Breast epithelium (tissue), 3 donors: ENCODE results near the gene HEY2.
A peak's percentile ranks its signal among the peaks of the same experiment; 100 is the strongest.

Source experiments
- POLR2A ChIP-seq: fragments of 450-650 bp; IDR thresholded peaks from one replicate; pipeline ENCODE4 v1.6.1; 2016; ENCODE audit warnings: antibody characterized with exemption, mild to moderate bottlenecking, moderate library complexity
- POLR2AphosphoS5 ChIP-seq, 3 donors: sonication (generic); formaldehyde crosslinking; IDR thresholded peaks; one replicate each; pipeline ENCODE4 v1.6.1; 2017; ENCODE audit warnings: antibody characterized with exemption in 3 of 3
- TF ChIP-seq, protein P1 (sequence below), 3 donors: fragments of 450-650 bp; IDR thresholded peaks; one replicate each; pipeline ENCODE4 v1.5.1; 2016 to 2017; ENCODE audit warnings: antibody characterized with exemption in 3 of 3, mild to moderate bottlenecking in 3 of 3, moderate library complexity in 3 of 3

DNA sequence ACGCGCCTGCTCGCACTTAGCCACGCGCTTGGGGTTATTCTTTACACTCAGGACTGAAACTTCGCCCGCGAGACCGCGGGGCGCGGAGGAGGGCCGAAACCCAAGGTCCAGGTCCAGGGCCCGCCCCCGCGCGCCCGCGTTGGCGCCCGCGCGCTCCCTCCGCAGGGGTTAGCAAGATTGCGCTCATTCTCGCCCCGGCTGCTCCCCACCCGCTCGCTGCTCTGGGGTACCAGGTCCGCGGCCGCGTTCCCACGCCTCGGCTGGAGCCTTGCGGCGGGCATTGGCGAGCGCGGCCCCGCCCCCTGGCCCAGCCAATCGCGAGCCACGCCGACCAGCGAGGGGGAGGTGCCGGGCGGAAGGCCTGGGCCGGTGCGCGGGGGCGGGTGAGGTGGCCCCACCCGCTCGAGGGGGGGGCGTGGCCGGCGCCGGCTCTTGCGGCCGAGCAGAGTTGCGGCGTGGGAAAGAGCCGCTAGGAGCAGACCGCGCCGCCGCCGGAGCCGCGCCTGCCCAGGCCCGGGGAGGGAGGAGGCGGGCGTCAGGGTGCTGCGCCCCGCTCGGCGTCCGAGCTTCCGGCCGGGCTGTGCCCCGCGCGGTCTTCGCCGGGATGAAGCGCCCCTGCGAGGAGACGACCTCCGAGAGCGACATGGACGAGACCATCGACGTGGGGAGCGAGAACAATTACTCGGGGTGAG lies at the start of gene HEY2:
- TF ChIP-seq, protein P1, sequence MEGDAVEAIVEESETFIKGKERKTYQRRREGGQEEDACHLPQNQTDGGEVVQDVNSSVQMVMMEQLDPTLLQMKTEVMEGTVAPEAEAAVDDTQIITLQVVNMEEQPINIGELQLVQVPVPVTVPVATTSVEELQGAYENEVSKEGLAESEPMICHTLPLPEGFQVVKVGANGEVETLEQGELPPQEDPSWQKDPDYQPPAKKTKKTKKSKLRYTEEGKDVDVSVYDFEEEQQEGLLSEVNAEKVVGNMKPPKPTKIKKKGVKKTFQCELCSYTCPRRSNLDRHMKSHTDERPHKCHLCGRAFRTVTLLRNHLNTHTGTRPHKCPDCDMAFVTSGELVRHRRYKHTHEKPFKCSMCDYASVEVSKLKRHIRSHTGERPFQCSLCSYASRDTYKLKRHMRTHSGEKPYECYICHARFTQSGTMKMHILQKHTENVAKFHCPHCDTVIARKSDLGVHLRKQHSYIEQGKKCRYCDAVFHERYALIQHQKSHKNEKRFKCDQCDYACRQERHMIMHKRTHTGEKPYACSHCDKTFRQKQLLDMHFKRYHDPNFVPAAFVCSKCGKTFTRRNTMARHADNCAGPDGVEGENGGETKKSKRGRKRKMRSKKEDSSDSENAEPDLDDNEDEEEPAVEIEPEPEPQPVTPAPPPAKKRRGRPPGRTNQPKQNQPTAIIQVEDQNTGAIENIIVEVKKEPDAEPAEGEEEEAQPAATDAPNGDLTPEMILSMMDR (IDR thresholded peaks at IDR 0.05) = peak in 1 of 3 donors; percentile 42
- peak in 2 of 3 donors; percentile 28 to 65 for TF ChIP-seq POLR2AphosphoS5 (IDR thresholded peaks at IDR 0.05)
- TF ChIP-seq POLR2A = peak; percentile 33
